ENCODE results near the gene THSD4.
A peak's percentile ranks its signal among the peaks of the same experiment; 100 is the strongest.
"Not testable (repeated sequence)": the region's sequence is repeated elsewhere in the genome, so short reads cannot be mapped to it uniquely, and the experiment has no call there.

THSD4 gene

GRCh38 chr15:71194286-71194685 lies 79.0 kb downstream of the THSD4 start:
- no peak for DNase-seq

DNA sequence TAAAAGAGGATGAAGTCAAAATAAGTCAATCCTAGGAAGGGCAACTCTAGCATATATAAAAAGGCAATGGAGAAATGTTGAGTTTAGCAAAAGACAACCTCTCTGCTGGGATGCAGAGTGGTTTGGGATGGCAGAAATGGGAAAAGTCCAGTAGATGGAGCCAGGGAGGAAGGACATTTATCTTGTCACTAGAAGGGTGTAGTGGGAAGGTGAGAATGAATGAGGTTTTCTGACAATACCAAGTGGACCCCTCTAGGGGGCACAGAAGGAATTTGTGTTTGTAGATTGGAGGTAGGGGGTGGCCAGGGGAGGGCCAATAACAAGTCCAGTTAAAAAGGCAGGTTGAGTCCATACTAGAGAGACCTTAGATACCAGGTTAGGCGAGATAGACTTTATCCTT lies 80.0 kb downstream of the THSD4 start:
- no peak for DNase-seq

DNA sequence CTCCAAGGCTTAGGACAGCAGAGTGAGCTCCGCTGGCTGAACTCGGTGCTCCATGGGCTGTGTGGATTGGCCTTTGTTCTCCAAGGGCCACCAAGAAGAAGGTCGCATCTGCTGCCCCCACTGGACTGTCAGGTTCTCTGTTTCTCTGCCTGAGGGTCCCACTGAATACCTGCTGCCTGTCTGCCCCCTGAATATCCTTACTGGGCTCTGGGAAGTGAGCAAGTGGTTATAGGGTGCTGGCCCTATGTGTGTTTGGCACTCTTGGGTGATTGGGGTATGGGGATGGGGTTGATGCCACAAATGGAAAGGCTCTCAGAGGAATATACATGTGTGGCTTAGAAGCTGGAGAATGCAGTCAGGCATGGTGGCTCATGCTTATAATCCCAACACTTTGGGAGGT lies 82.3 kb downstream of the THSD4 start:
- DNase-seq, result no peak

DNA sequence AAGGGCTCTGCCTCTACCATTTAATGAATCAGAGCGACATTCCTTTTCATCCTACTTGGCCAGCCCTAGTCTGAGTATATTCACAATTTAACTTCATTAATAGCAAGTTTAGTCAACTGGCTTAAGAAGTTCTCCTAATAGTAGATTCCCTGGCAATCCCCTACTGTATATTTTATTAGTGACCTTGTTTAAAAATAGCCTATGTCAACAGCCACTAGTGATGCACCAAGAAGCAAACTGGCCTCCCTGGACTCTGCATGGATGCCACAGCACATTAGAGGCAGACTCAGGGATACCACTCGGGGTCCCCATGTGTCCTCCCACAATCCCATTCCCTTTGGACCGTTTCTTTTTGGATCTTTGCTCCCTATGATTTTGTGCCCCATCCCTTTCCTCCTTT lies 83.6 kb downstream of the THSD4 start:
- no peak for DNase-seq

GRCh38 chr15:71199384-71200351 lies 84.4 kb downstream of the THSD4 start:
- no peak for DNase-seq

- DNase-seq, result peak; percentile 86
Observed at GRCh38 chr15:71201477-71201876, 86.2 kb downstream of the THSD4 start.

- DNase-seq, result peak; percentile 30
Observed at GRCh38 chr15:71202712-71203111, 87.4 kb downstream of the THSD4 start.

GRCh38 chr15:71203586-71204474 lies 88.6 kb downstream of the THSD4 start:
- no peak for DNase-seq

GRCh38 chr15:71207141-71207540 lies 91.9 kb downstream of the THSD4 start:
- DNase-seq, result no peak

DNA sequence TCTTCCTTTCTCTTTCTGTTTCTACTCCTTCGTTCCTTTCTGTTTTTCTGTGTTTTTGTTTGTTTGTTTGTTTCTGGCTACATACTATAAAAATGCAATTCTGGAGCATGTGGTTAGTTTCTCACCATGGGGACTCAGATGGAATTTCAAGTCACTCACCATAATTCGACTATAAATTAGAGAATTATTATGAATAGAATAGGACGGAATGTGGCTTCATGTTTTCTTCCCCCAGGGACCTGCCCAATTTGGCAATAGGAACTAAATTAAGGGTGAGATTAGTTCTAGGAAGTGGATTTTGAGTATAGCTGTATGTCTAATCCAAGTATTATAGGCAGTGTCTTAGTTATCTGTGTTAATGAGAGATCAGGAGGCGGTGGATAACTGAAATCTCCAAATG lies 96.9 kb downstream of the THSD4 start:
- no peak for DNase-seq

GRCh38 chr15:71213943-71214342 lies 98.7 kb downstream of the THSD4 start:
- DNase-seq, result not testable (repeated sequence)

DNA sequence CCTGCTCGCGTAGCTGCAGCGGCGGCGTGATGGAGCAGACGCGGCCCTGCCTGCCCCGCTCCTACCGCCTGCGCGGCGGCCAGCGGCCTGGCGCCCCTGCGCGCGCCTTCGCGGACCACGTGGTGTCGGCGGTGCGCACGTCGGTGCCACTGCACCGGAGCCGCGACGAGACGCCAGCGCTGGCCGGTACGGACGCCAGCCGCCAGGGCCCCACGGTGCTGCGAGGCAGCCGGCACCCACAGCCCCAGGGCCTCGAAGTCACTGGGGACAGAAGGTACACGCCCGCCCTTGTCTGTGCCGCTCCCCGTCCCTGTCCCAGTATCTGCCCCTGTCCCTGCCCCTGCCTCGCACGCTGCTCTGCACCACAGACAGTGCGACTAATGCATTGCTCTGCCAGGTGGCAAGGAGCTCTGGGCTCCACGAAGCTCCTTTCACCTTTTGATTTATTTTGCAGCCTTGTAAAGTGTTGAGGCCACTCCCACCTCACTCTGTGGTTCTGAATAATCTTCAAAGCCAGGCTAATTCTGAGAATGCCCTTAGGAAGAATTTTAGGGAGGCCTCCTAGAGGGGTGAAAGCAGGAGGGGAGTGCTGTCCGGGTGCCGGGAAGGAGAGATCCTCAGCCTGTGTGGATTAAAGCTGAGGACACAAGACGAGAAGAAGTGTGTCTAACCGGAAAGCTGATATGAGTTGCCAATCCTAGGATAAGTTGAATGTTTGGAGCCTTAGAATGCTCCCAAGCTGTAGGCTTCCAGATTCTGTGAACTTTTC lies 100.0 kb downstream of the THSD4 start:
- DNase-seq, result no peak

DNA sequence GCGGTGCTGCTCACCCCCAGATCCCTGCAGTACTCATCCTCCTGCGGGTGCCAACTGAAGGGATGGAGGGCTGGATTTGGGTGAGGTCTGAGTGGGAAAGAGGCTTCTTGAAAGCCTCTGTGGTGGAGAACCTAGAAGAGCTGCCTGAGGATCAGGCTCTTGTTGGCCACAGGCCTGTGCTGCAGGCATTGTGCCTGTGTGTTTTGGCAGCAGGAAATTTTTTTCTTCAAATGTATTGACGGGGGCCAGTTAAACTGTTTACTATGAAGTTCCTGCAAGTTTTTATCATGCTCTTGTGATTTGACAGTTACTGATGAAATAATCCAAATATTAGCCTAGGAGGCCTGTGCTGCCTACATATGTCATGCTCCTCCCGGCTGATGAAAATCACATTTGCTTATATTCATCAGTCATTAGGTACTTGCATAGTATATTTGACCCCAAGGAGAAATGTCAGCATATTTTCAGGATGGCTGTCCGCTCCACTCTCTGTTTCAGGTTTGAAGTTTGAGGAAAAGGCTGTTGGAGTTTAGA lies 103.1 kb downstream of the THSD4 start:
- DNase-seq, result no peak

- no peak for DNase-seq
Observed at GRCh38 chr15:71219101-71219500, 103.8 kb downstream of the THSD4 start.

DNA sequence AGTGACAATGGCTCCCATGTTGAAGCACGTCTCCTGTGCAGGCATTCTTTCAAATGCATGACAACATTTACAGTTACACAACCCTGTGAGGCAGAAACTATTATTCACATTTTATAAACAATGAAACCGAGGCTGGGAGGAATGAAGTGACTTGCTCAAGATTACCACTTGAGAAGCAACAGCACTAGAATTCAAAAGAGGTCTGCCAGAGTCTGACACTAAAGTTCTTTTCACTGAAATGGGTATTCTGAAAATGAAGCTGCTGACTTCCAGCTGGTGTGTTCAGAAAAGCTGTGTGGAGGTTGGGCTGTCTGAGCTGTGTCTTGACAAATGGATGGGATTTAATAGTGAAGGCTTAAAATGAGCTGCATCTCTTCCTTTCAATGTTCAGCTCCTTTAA lies 104.4 kb downstream of the THSD4 start:
- no peak for DNase-seq

DNA sequence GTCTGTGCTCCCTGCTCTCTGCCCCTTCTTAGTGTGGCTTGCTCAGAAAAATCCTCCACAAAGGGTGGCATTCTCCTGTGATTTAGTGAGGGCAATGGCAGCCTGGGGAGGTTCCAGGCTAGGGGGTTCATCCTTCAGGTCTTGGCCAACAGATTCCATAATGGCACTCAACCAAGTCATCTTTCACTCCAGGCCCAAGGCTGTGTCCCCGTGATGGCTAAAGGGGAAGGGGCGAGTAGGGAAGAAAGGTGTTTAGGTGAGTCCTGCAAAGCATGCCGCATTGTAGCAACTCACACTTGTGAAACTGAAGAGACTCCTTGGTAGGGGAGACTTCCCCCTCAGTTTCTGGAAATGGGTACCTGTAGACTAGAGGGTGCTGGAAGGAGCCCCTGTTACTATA lies 105.6 kb downstream of the THSD4 start:
- no peak for DNase-seq

- no peak for DNase-seq
Observed at GRCh38 chr15:71221417-71221816, 106.1 kb downstream of the THSD4 start.

- no peak for DNase-seq
Observed at GRCh38 chr15:71223516-71223915, 108.2 kb downstream of the THSD4 start.

DNA sequence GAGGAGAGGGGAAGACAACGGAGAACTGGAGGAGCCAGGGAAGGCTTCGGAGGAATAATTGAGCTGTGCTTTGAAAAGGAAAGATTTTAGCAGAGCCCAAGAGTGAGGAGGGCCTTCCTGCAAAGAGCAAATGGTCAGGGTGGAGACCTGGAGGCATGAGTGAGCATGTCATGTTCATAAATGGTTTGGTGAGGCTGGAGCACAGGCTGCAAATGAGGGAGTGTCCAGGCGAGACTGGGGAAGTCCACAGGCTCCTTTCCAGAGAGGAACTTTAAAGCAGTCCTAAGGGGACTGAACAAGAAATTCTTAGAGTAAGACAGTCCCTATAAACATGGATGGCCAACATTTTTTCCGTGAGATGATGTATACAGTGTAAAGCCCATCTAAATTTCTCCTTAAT lies 108.8 kb downstream of the THSD4 start:
- DNase-seq, result no peak

- no peak for DNase-seq
Observed at GRCh38 chr15:71225851-71226250, 110.6 kb downstream of the THSD4 start.

- no peak for DNase-seq
Observed at GRCh38 chr15:71226536-71227455, 111.5 kb downstream of the THSD4 start.

GRCh38 chr15:71228403-71228802 lies 113.1 kb downstream of the THSD4 start:
- DNase-seq, result no peak
